Globus pallidus (tissue), 1 donor: ENCODE results near the gene PI4KA.
"Not testable (repeated sequence)": the region's sequence is repeated elsewhere in the genome, so short reads cannot be mapped to it uniquely, and the experiment has no call there.

ENCODE experiments used
- DNase-seq: peaks from one replicate; pipeline ENCODE4 v3.0.0-alpha.2; 2015; ENCODE audit warnings: low spot score

PI4KA gene

GRCh38 chr22:20694256-20694655, 164.4 kb downstream of the PI4KA start:
- DNase-seq: not testable (repeated sequence)

- DNase-seq: not testable (repeated sequence)
These were observed 165.7 kb downstream of the PI4KA start for GRCh38 chr22:20692926-20693325.

DNA sequence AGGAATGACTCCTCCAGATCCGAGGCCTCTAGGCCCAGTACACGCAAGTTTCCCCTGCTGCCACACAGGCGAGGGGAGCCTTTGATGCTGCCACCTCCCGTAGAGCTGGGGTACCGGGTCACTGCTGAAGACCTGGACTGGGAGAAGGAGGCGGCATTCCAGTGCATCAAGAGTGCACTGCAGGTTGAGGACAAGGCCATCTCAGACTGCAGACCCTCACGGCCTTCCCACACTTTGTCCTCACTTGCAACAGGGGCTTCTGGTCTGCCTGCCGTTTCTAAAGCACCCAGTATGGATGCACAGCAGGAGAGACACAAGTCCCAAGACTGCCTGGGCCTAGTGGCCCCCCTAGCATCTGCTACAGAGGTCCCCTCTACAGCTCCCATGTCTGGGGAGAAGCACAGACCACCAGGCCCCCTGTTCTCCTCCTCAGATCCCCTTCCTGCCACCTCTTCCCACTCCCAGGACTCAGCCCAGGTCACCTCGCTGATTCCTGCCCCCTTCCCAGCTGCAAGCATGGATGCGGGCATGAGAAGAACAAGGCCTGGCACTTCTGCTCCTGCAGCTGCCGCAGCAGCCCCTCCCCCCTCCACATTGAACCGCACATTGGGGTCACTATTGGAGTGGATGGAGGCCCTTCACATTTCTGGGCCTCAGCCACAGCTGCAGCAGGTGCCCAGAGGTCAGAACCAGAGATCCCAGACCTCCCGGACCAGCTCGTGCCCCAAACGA, 167.9 kb downstream of the PI4KA start:
- DNase-seq: not testable (repeated sequence)

DNA sequence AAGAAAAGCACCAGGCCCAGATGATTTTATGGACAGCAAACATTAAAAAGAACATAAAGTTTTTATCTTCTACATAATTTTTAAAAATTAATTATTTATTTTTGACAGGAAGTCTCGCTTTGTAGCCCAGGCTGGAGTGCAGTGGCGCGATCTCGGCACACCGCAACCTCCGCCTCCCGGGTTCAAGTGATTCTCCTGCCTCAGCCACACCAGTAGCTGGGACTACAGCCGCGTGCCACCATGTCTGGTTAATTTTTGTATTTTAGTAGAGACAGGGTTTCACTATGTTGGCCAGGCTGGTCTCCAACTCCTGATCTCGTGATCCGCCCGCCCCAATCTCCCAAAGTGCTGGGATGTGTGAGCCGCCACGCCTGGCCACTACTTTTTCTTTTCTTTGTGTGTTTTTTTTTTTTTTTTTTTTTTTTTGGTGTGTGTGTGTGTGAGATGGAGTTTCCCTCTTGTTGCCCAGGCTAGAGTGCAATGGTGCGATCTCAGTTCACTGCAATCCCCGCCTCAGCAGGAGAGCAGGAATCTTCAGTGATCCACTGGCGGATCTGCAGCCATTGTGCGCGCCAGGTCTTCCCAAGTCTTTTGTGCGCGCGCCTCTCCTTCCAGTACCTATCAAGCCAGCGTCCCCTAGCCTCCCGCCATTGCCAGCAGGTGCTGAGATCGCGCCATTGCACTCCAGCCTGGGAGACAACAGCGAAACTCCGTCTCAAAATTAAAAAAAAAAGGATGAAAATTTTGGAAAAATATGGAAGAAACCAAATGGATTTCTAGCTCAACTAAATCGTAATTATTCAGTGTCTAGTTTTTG, 171.0 kb downstream of the PI4KA start:
- DNase-seq: not testable (repeated sequence)

- not testable (repeated sequence) for DNase-seq
These were observed 172.8 kb downstream of the PI4KA start for GRCh38 chr22:20685764-20686163.

- DNase-seq: not testable (repeated sequence)
These were observed 179.7 kb downstream of the PI4KA start for GRCh38 chr22:20678792-20679435.

- no peak for DNase-seq
These were observed 180.8 kb downstream of the PI4KA start for GRCh38 chr22:20677684-20678242.

GRCh38 chr22:20675613-20676012, 183.0 kb downstream of the PI4KA start:
- DNase-seq: not testable (repeated sequence)

GRCh38 chr22:20674998-20675397, 183.6 kb downstream of the PI4KA start:
- DNase-seq: no peak

- DNase-seq: no peak
These were observed 185.1 kb downstream of the PI4KA start for GRCh38 chr22:20673295-20674195.

DNA sequence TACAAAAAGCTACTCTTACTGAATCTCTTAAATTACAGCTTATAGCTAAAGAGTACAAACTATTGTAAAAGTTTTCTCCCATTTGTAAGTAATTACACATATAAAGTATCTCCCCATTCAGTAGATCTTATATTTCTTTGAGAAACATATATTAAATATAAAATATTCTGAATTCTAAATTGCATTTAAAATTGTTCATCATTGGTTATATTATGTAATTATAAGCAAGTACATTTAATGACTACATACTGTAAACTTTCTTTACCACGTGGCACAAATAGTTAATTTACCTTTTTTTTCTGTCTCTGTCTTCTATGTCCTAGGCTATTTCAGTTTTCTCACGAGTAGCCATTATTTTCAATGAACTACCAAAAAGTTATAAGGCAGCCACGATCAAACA, 185.9 kb downstream of the PI4KA start:
- DNase-seq: no peak

DNA sequence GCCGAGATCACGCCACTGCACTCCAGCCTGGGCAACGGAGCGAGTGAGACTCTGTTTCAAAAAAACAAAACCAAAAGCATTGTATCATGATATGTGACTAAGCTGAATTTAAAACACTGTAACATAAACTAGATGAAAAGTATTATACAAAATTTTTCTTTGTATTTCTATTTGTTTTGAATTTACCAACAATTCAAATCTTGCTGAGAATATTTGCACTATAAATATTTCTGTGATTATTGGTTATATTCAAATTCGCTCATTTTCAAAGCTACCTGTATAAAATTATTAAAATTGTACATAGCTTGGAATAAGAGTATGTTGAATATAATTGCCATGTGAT, 186.6 kb downstream of the PI4KA start:
- no peak for DNase-seq

DNA sequence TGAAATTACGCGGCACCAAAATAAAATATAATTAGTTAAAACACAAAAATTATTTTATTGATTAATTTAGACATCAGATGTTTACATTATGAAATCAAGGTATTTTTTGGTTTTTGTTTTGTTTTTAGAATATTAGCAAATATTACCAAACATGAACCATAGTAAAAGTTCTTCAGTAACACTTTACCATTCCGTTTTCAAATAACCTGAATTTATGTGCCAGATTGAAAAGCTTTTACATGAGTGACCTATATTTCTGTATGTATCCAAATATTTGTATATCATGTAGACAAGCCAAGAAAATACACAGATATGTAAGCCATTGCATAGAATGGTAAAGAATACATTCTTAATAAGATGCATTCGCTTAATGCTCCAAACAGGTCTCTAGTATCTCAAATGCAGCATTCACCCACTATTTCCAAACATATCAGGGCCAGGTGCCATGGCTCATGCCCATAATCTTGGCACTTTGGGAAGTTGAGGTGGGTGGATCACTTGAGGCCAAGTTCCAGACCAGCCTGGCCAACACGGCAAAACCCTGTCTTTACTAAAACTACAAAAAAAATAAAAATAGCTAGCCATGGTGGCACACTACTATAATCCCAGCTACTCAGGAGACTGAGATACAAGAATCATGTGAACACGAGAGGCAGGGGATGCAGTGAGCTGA, 187.1 kb downstream of the PI4KA start:
- no peak for DNase-seq

GRCh38 chr22:20670457-20671261, 188.0 kb downstream of the PI4KA start:
- DNase-seq: not testable (repeated sequence)

DNA sequence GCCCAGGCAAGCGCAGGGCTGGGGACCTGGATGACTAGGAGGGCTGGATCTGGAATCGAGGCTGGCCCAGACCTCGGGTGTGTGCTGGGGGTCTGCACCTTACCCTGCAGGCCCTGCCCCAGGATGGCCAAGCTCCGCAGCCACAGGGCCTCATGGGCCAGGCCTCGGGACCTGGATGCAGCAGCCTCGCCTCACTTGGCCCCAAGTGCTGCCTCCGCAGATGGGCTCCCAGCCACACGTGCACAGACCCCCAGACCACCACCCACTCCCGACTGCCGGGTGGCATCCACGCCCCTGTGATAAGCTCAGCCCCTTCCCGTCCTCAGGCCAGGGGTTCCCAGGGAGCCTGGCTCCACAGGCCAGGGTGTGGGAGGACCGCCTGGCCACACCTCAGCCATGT, 188.7 kb downstream of the PI4KA start:
- not testable (repeated sequence) for DNase-seq

GRCh38 chr22:20669471-20669870, 189.1 kb downstream of the PI4KA start:
- not testable (repeated sequence) for DNase-seq

DNA sequence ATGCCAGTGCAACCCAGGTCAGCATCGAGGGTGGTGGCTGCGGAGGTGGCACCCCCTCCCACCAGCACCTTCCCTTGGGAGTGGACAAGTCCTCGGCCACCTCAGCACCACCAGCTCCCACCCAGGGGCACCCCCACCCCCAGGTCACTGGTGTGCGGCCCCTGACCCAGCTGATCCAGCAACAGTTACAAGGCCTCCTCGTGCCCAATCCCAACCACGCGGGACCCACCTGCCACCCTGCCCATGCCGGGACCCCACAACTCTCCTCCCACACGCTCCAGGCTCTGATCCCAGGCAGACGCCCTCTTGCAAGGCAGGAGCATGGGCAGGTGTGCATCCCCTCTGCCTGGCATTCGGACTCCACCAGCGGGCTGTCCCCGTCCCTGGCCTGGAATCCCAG, 189.8 kb downstream of the PI4KA start:
- not testable (repeated sequence) for DNase-seq

DNA sequence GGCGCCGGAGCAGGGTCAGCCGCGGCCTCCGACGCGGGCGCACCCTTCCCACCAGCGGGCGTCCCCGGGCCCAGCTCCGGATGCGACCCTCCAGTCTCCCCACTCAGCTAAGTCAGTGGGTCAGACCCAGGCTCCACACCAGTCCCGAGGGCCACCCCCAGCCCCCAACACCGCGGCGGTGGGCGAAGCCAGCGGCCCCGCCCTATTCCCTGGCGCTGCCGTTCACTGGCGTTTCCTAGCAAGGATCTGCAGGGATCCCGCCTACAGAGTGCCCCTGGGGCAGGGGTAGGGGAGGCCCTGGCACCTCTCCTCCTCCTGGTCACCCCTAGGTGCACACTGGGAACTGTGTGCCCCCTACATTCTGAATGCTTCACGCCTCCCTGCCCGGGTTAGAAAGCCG, 190.4 kb downstream of the PI4KA start:
- not testable (repeated sequence) for DNase-seq

DNA sequence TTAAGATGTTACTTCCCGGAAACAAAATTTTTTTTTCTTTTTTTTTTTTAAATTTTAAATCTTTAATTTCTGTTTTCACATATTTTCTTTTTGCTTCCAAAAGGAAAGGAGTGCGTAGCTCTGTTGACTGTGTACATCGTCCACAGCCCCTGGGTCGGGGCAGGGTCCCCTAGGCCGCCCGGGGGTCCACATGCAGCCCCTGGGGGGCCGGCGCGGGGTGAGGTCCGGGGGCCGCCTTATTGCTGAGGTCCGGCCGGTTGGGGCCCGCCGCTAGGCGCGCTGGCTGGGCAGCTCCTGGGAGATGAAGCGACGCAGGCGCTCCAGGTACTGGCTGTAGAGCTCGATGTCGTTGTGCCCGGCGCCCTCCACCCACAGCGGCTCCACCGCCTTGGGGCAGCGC, 191.1 kb downstream of the PI4KA start:
- not testable (repeated sequence) for DNase-seq

DNA sequence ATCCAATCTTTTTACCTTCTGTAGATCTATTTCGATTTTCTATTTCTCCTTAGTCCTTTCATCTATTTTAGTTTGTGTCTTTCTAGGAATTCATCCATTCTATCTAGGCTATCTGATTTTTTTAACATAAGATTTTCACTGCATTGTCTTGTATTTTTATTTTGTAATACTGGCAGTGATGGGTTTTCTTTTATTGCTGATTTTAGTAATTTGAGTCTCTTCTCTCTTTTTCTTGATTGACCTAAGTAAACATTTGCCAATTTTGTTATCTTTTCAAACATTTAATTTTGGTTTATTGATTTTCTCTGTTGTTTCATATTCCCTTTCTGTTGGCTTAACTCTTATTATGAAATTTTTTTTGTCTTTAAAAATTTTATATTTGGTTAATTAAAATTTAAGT, 192.1 kb downstream of the PI4KA start:
- no peak for DNase-seq
